ENCODE data around the gene ACTL7B.

DNA sequence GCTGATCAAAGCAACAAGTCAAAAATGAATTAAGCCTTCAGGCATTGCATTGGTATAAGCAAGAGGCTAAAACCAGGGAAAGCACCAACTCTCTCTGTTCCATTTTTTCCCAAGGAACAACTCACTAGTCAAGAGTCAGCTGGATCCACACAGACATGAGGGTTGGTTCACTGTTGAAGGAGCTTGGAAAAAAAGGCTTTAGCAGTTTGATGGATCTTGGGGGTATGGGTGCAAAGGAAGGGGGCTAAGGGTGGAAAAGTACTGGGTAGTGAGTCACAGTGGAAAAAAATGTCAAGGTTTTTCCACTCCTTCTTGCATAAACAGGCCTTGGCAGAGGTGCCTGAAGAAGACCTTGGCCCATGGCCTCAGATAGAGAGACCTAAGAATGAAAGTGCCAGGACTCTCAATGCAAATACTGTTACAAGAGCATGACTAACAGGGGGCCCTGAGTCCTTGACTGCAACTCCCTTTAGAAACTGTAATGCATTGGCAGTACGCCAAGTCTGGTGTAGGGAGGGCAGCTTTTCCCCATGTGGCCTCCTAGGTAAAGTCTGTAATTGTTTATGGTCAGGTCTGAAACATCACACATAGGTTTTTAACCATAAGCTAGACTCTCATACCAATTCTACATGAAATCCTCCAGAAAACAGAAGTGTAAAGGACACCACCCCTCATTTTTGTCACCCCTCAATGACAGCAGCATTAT is 30.0 kb upstream of the ACTL7B start:
- TF ChIP-seq JUN (CRISPR knock-in tag; IDR thresholded peaks at IDR 0.05) (no peak), CTCF (IDR thresholded peaks at IDR 0.05) (no peak), E2F4 (CRISPR knock-in tag; IDR thresholded peaks at IDR 0.05; ENCODE audit: borderline replicate concordance, low read depth) (no peak), IRF2 (CRISPR knock-in tag; IDR thresholded peaks at IDR 0.05; ENCODE audit: borderline replicate concordance, low read depth) (no peak), RORB (CRISPR knock-in tag; IDR thresholded peaks at IDR 0.05) (no peak), ZNF423 (CRISPR knock-in tag; IDR thresholded peaks at IDR 0.05) (no peak), OVOL2 (CRISPR knock-in tag; IDR thresholded peaks at IDR 0.05; ENCODE audit: borderline replicate concordance) (no peak), TEAD4 (CRISPR knock-in tag; IDR thresholded peaks at IDR 0.05) (no peak), SP1 (CRISPR knock-in tag; conservative IDR thresholded peaks at IDR 0.05) (no peak), FOXJ3 (CRISPR knock-in tag; IDR thresholded peaks at IDR 0.05; ENCODE audit: borderline replicate concordance) (no peak), ETV6 (CRISPR knock-in tag; IDR thresholded peaks at IDR 0.05) (no peak)
- TF ChIP-seq, protein P1, sequence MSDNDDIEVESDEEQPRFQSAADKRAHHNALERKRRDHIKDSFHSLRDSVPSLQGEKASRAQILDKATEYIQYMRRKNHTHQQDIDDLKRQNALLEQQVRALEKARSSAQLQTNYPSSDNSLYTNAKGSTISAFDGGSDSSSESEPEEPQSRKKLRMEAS (CRISPR knock-in tag; IDR thresholded peaks at IDR 0.05): no peak
- TF ChIP-seq, protein P2, sequence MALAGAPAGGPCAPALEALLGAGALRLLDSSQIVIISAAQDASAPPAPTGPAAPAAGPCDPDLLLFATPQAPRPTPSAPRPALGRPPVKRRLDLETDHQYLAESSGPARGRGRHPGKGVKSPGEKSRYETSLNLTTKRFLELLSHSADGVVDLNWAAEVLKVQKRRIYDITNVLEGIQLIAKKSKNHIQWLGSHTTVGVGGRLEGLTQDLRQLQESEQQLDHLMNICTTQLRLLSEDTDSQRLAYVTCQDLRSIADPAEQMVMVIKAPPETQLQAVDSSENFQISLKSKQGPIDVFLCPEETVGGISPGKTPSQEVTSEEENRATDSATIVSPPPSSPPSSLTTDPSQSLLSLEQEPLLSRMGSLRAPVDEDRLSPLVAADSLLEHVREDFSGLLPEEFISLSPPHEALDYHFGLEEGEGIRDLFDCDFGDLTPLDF (CRISPR knock-in tag; IDR thresholded peaks at IDR 0.05): no peak
- TF ChIP-seq, protein P3, sequence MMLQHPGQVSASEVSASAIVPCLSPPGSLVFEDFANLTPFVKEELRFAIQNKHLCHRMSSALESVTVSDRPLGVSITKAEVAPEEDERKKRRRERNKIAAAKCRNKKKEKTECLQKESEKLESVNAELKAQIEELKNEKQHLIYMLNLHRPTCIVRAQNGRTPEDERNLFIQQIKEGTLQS (CRISPR knock-in tag; conservative IDR thresholded peaks at IDR 0.05): no peak
